GM12872 (cell line): ENCODE data around the gene RAPGEF4.

Experiments
- CTCF ChIP-seq: IDR thresholded peaks from 3 replicates; pipeline ENCODE4 v1.5.1; 2011; ENCODE audit warnings: low read depth, mild to moderate bottlenecking, low read length, moderate library complexity; ENCODE audit not compliant: insufficient read depth

Gene RAPGEF4

GRCh38 chr2:172745636-172746035 is 10.0 kb downstream of the RAPGEF4 start:
- TF ChIP-seq CTCF, result no peak

- TF ChIP-seq CTCF, result no peak
Measured at GRCh38 chr2:172749388-172749787, 13.7 kb downstream of the RAPGEF4 start.

DNA sequence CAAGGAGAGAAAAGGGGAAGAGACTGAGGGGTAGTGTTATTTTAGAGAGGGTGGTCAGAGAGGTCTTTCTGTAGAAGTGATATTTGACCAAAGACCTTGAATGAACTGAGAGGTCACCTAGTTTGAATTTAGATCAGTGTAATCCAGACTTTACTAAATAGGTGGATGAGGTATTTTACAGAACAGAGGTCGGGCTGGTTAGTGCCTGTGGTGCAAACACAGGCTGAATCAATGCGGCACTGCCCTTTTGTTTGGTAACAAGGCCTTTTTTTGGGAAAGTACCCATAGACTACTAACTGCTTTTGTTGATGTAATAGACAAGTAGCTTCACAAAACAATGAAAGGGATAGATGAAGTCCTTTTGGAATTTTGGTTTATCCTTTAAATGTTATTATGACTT is 15.9 kb downstream of the RAPGEF4 start:
- TF ChIP-seq CTCF, result no peak

DNA sequence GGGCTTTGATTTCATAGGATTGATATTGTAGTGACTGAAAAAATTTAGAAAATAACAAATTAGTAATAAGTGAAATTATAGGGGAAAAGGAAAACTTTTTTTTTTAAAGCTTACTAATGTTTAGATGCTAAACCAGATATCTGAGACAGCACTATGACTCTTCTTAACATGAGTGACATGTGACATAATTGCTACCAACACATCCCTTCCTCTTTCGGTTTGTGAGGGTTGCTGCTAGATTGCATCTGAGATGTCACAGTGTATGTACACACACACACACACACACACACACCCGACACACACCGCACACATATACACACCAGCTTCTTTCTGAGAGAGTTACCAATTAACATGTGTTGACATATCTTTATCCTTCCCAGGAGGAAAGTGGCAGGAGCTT is 18.0 kb downstream of the RAPGEF4 start:
- TF ChIP-seq CTCF, result no peak

DNA sequence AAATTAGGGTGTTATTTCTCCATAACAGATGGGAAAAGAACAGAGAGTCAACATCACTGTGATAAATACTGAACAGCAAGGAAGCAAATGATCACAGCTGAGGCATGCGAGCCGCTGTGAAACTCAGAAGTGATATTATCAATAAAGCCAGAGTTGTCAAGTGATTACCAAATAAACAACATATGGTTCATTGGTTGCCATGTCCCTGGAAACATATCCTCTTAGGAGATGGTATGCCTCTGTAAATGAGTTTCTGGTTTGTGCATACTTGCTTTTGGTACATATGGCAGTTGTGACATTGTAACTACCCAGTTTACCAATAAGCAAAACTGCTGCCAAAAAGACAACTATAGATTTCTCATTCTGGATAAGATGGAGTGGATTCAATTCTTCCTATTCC is 23.8 kb downstream of the RAPGEF4 start:
- TF ChIP-seq CTCF, result no peak

- TF ChIP-seq CTCF, result no peak
Measured at GRCh38 chr2:172761306-172761705, 25.7 kb downstream of the RAPGEF4 start.

DNA sequence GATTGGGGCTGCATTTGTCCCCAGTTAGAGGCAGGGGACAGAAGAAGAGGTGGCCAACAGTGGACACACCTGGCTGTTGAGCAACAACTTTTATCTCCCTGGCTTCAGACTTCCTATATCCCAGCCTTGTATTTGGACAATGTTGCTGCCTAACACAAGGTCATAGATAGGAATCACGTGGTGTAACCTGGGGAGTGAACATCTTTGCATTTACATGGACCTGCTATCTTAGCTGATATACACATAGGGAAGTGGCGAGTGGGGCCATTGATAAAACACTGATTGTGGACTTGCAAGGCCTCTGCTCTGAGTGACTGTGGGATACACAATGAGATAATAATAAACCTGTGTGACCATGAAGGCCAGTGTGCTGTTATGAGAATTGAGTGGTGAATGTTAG is 26.9 kb downstream of the RAPGEF4 start:
- TF ChIP-seq CTCF, result no peak

GRCh38 chr2:172763079-172763478 is 27.4 kb downstream of the RAPGEF4 start:
- no peak for TF ChIP-seq CTCF
